PC-9 (cell line): ENCODE data around the gene GPRIN3. TPM values are rescaled to one million over a fixed set of nuclear protein-coding genes. Genes with fewer than 3 reads are reported as not detected.

Experiments used
- BruUV-seq: library from RNA; stranded (reverse); fragments of 400-500 nt; replicated peaks from 2 replicates; lab custom pipeline; 2021; lab: Mats Ljungman, UMichigan
- CTCF ChIA-PET: fragments of 300-600 bp; sonication (Branson Sonifier 250); formaldehyde crosslinking; loops from one replicate; lab custom pipeline; 2022; ENCODE audit warnings: antibody characterized with exemption; lab: Charles Lee
- POLR2A ChIA-PET: fragments of 300-600 bp; sonication (Branson Sonifier 250); formaldehyde crosslinking; loops from one replicate; lab custom pipeline; 2022; ENCODE audit warnings: antibody characterized with exemption; ENCODE audit not compliant: unreplicated experiment; lab: Charles Lee
- DNase-seq, 2 experiments: peaks; one replicate each; pipeline versions ENCODE4 v3.0.0 to v3.0.0-alpha.2; 2015 to 2022; ENCODE audit warnings: mixed read lengths in 1 of 2
- H2AFZ ChIP-seq: fragments of 200-600 bp; sonication (generic); 2 replicates; pipeline ENCODE4 v1.8.1; 2017; ENCODE audit warnings: antibody characterized with exemption
- H3F3A ChIP-seq: fragments of 200-600 bp; sonication (generic); 2 replicates; pipeline ENCODE4 v1.8.1; 2017; ENCODE audit warnings: antibody characterized with exemption, mild to moderate bottlenecking, low read depth; ENCODE audit not compliant: insufficient read depth
- H3K27ac ChIP-seq: fragments of 200-600 bp; sonication (generic); 2 replicates; pipeline ENCODE4 v1.6.1; 2016; ENCODE audit warnings: mixed run types
- H3K27me3 ChIP-seq: fragments of 200-600 bp; sonication (generic); 2 replicates; pipeline ENCODE4 v1.6.1; 2016; ENCODE audit warnings: low read depth, mixed run types; ENCODE audit not compliant: insufficient read depth
- H3K36me3 ChIP-seq: fragments of 200-600 bp; sonication (generic); 2 replicates; pipeline ENCODE4 v1.6.1; 2016; ENCODE audit warnings: low read depth, mixed run types
- H3K4me1 ChIP-seq: fragments of 200-600 bp; sonication (generic); replicated peaks from 2 replicates; pipeline ENCODE4 v1.6.1; 2016; ENCODE audit warnings: mixed run types; ENCODE audit not compliant: insufficient read depth
- H3K4me2 ChIP-seq: fragments of 200-600 bp; sonication (generic); 2 replicates; pipeline ENCODE4 v1.6.1; 2017; ENCODE audit warnings: mixed run types
- H3K4me3 ChIP-seq: fragments of 200-600 bp; sonication (generic); 2 replicates; pipeline ENCODE4 v1.6.1; 2016; ENCODE audit warnings: mixed run types
- H3K79me2 ChIP-seq: fragments of 200-600 bp; sonication (generic); 2 replicates; pipeline ENCODE4 v1.6.1; 2017; ENCODE audit warnings: low read depth, mixed run types
- H3K9me2 ChIP-seq: fragments of 200-600 bp; sonication (generic); 2 replicates; pipeline ENCODE4 v1.8.1; 2017; ENCODE audit warnings: mild to moderate bottlenecking; ENCODE audit not compliant: insufficient read depth
- H3K9me3 ChIP-seq: fragments of 200-600 bp; sonication (generic); 2 replicates; pipeline ENCODE4 v1.8.1; 2016; ENCODE audit warnings: low read depth; ENCODE audit not compliant: insufficient read depth
- H4K20me1 ChIP-seq: fragments of 200-600 bp; sonication (generic); 2 replicates; pipeline ENCODE4 v1.8.1; 2017; ENCODE audit not compliant: insufficient read depth
- EZH2 ChIP-seq: fragments of 200-600 bp; sonication (generic); IDR thresholded peaks from 2 replicates; pipeline ENCODE4 v1.8.0; 2017; ENCODE audit warnings: antibody characterized with exemption, low read depth
- intact Hi-C: fragments of 100-400 bp; cut with micrococcal nuclease; formaldehyde crosslinking; loops from one replicate; pipeline ENCODE4 v1.10.0; 2022; ENCODE audit not compliant: unreplicated experiment
- total RNA-seq: library from RNA; stranded (reverse); gene quantifications from 2 replicates; pipeline ENCODE4 v1.2.3, GENCODE V29; 2021
- TF ChIP-seq, protein P1 (sequence below): fragments of 200-600 bp; sonication (generic); conservative IDR thresholded peaks from 2 replicates; pipeline ENCODE4 v1.6.1; 2017; ENCODE audit warnings: mixed run types, antibody characterized with exemption, mild to moderate bottlenecking, moderate library complexity

GPRIN3 gene
- total RNA-seq, 1 experiment from 2014 or later: 0.02 TPM

DNA sequence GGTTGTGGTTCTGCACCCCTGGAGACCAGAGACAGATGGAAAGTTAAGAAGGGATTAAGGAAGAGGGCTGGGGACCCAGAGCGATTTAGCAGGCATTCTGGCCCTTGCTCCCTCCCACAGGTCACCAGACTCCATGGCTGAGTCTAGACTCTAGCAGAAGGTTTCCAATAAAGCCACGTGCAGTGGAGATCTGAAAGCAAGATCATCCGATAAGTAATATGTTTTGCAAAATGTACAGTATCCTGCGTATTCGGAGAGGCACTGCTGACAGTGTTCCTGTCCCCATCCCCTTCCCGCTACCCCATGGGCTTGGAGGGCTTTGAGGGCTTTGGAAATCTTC lies 531 bp upstream of the GPRIN3 start:
- Histone ChIP-seq H3F3A (no peaks in the 10 kb centered on the region), H3K9me2 (no peaks in the 10 kb centered on the region), H2AFZ (peak overlapping the region; percentile 74), H3K27me3 (no peaks in the 10 kb centered on the region; the same call in 1 of the 2 replicates), H3K27ac (no peak overlapping the region), H3K79me2 (no peaks in the 10 kb centered on the region), H3K4me2 (peak overlapping the region; percentile 76), H3K4me1 (no peaks in the 10 kb centered on the region), H3K9me3 (no peaks in the 10 kb centered on the region), H3K4me3 (peak overlapping the region; percentile 57; the same call in 1 of the 2 replicates), H4K20me1 (no peaks in the 10 kb centered on the region), H3K36me3 (no peaks in the 10 kb centered on the region)
- no peak for TF ChIP-seq EZH2
- TF ChIP-seq, protein P1, sequence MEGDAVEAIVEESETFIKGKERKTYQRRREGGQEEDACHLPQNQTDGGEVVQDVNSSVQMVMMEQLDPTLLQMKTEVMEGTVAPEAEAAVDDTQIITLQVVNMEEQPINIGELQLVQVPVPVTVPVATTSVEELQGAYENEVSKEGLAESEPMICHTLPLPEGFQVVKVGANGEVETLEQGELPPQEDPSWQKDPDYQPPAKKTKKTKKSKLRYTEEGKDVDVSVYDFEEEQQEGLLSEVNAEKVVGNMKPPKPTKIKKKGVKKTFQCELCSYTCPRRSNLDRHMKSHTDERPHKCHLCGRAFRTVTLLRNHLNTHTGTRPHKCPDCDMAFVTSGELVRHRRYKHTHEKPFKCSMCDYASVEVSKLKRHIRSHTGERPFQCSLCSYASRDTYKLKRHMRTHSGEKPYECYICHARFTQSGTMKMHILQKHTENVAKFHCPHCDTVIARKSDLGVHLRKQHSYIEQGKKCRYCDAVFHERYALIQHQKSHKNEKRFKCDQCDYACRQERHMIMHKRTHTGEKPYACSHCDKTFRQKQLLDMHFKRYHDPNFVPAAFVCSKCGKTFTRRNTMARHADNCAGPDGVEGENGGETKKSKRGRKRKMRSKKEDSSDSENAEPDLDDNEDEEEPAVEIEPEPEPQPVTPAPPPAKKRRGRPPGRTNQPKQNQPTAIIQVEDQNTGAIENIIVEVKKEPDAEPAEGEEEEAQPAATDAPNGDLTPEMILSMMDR: no peak
- ChIA-PET CTCF (no interaction called here), POLR2A (no interaction called here)
- no peak for DNase-seq
- BruUV-seq: no TSS peak
- intact Hi-C loops: no loop called here

DNA sequence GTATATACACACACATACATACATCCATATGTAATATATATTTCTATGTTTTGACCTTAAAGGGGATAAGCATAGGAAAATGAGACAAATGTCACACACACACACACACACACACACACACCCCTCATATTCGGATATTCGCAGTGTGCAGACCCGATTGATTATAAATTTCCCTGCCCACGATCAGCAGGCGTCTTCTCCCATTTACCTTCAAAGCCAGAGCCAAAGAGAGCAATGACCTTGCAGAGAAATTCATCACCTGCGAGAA lies 488 bp downstream of the GPRIN3 start:
- Histone ChIP-seq H3K9me3 (no peaks in the 10 kb centered on the region), H3K27ac (no peak overlapping the region), H3F3A (no peaks in the 10 kb centered on the region), H4K20me1 (no peaks in the 10 kb centered on the region), H3K9me2 (no peaks in the 10 kb centered on the region), H3K27me3 (no peaks in the 10 kb centered on the region; the same call in 1 of the 2 replicates), H3K36me3 (no peaks in the 10 kb centered on the region), H2AFZ (peak overlapping the region; percentile 74), H3K4me1 (no peaks in the 10 kb centered on the region), H3K4me2 (peak overlapping the region; percentile 76), H3K4me3 (peak overlapping the region; percentile 57), H3K79me2 (no peaks in the 10 kb centered on the region)
- no peak for TF ChIP-seq EZH2
- TF ChIP-seq, protein P1: no peak
- BruUV-seq: no TSS peak
- intact Hi-C loops: no loop called here
- ChIA-PET CTCF (no interaction called here), POLR2A (no interaction called here)
- DNase-seq: no peak

DNA sequence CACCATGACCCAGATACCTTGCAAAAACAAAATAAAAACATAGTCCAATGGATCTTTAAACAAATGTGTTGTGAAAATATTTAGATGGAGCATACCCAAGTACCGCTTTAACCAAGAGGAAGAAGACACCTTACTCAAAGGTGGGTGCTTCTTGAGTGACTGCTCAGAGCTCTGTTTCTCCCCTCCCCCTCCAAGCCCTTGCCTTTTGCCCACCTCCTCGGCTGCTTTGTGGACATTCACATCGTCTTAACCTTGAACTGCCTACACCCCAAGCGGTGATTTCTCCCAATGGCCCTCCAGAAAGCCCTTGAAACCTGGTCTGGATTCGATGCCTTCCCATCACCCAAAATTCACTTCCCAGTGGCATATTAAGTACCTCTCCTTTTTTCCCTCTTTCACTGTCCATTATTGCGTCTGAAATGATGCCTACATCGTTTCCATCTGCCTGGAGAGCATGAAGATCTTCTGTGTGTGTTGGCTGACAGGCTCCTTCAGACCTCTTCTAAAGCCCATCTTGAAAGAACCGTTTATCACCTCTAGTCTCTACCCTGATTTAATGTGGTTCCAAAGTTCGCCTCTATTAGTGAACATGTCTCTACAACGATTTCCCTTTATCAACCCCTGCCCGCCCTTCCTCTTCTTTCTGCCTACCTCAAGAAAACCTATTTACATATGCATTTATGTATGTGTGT lies 968 bp downstream of the GPRIN3 start:
- POLR2A ChIA-PET: no interaction called here
- intact Hi-C loops: no loop called here
- Histone ChIP-seq H3K9me2 (no peaks in the 10 kb centered on the region), H3K36me3 (no peaks in the 10 kb centered on the region), H3K9me3 (no peaks in the 10 kb centered on the region), H3K27ac (no peak overlapping the region), H3F3A (no peaks in the 10 kb centered on the region), H3K79me2 (no peaks in the 10 kb centered on the region), H3K27me3 (no peaks in the 10 kb centered on the region; the same call in 1 of the 2 replicates), H3K4me2 (peak overlapping the region; percentile 76; the same call in 1 of the 2 replicates), H3K4me1 (no peaks in the 10 kb centered on the region), H4K20me1 (no peaks in the 10 kb centered on the region), H3K4me3 (no peak overlapping the region), H2AFZ (no peak overlapping the region)
- TF ChIP-seq, protein P1: no peak
- TF ChIP-seq EZH2: no peak
- DNase-seq: no peak
- no TSS peak for BruUV-seq
- CTCF ChIA-PET: no interaction called here
